Thymus (tissue), 11 donors: Measurements from ENCODE around the gene SFTPA2. TPM values are rescaled to one million over a fixed set of nuclear protein-coding genes. Genes with fewer than 3 reads are reported as not detected.
"Not testable (repeated sequence)": the region's sequence is repeated elsewhere in the genome, so short reads cannot be mapped to it uniquely, and the experiment has no call there.

Source experiments
- DNase-seq, 9 donors: peaks; one replicate each; pipeline ENCODE4 v3.0.0-alpha.2; 2013; ENCODE audit warnings: low spot score in 9 of 9, low read depth in 6 of 9, missing footprints in 1 of 9
- H3K27ac ChIP-seq, 2 donors: one replicate each; pipeline ENCODE4 v1.5.1; 2013; ENCODE audit warnings: control low read depth in 1 of 2, low read depth in 1 of 2, low read length in 1 of 2, mild to moderate bottlenecking in 1 of 2, moderate library complexity in 1 of 2
- H3K27me3 ChIP-seq, 2 donors: one replicate each; pipeline ENCODE4 v1.5.1; 2013; ENCODE audit warnings: low read length in 1 of 2; ENCODE audit not compliant: control insufficient read depth in 2 of 2, insufficient read depth in 1 of 2
- H3K36me3 ChIP-seq, 2 donors: one replicate each; pipeline ENCODE4 v1.5.1; 2013; ENCODE audit warnings: low read length in 1 of 2, mild to moderate bottlenecking in 1 of 2, moderate library complexity in 1 of 2; ENCODE audit not compliant: control insufficient read depth in 2 of 2, insufficient read depth in 2 of 2
- H3K4me1 ChIP-seq, 2 donors: one replicate each; pipeline ENCODE4 v1.5.1; 2013; ENCODE audit warnings: low read length in 2 of 2; ENCODE audit not compliant: control insufficient read depth in 2 of 2, insufficient read depth in 2 of 2
- H3K4me3 ChIP-seq, 2 donors: one replicate each; pipeline ENCODE4 v1.5.1; 2013; ENCODE audit warnings: low read length in 2 of 2, control low read depth in 1 of 2, mild to moderate bottlenecking in 1 of 2
- H3K9me3 ChIP-seq, 2 donors: one replicate each; pipeline ENCODE4 v1.5.1; 2013; ENCODE audit warnings: low read length in 1 of 2, mild to moderate bottlenecking in 1 of 2; ENCODE audit not compliant: control insufficient read depth in 2 of 2, insufficient read depth in 1 of 2
- WGBS: extraction: QIAGEN DNeasy Blood & Tissue Kit; methylation state at CpG from one replicate; pipeline ENCODE4 v1.1.7; 2013; 5-methylcytosine and 5-hydroxymethylcytosine counted together
- polyA plus RNA-seq: library from polyadenylated mRNA; stranded (reverse); fragments of 200-250 nt; gene quantifications from one replicate; pipeline ENCODE4 v1.2.3, GENCODE V29; 2013
- total RNA-seq: library from RNA; stranded (reverse); fragments of 120-200 nt; gene quantifications from one replicate; pipeline ENCODE4 v1.2.4, GENCODE V29; 2013
- donor health status: healthy.

SFTPA2 gene
- total and polyA plus RNA-seq, 2 donors: 2.3 to 14.6 TPM

DNA sequence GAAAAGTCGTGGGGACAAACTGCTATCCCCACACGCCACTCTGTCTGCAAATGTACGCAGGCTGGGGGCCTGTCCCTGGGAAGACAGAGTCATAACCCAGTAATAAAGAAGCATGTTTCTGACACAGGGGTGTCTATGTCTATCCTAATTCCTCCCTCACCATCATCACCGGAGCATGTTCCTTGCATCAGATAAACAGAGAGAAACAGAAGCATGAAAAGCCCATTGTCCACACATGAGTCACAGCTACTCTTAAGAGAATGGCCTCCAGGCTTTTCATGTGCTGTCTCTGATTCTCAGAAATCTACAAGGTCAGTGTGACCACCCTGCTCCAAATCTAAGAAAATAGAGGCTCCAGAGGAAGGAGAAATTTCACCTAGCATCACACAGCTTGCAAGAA, 52.0 kb downstream of the SFTPA2 start:
- H3K4me3 ChIP-seq, H3K4me1 ChIP-seq, H3K9me3 ChIP-seq, H3K27me3 ChIP-seq, DNase-seq, H3K36me3 ChIP-seq, H3K27ac ChIP-seq: not testable (repeated sequence)
- WGBS: 90% methylated on average over 3 of the region's 4 CpGs

GRCh38 chr10:79507440-79508167, 52.6 kb downstream of the SFTPA2 start:
- Histone ChIP-seq H3K36me3 (no peaks in the 10 kb centered on the region), H3K4me1 (no peaks in the 10 kb centered on the region), H3K4me3 (no peak overlapping the region), H3K27ac (no peak overlapping the region), H3K27me3 (peaks cover 0 to 2% of the 10 kb centered on the region in 2 donors), H3K9me3 (no peaks in the 10 kb centered on the region)
- DNase-seq: no peak
- 91% methylated on average over 9 of the region's 9 CpGs for WGBS

Other genes starting within 250 kb of the SFTPA2 start
- 13.6 TPM for gene PPIF, start 212.9 kb downstream of the SFTPA2 start, total RNA-seq
- gene PPIF, start 212.9 kb downstream of the SFTPA2 start, polyA plus RNA-seq: 34.9 TPM
- gene ZCCHC24, start 114.8 kb downstream of the SFTPA2 start, total RNA-seq: 1.2 TPM
- gene ZCCHC24, start 114.8 kb downstream of the SFTPA2 start, polyA plus RNA-seq: 5.4 TPM
- 0.28 TPM for gene EIF5AL1, start 47.9 kb downstream of the SFTPA2 start, total RNA-seq
- 0.39 TPM for gene EIF5AL1, start 47.9 kb downstream of the SFTPA2 start, polyA plus RNA-seq
- gene SFTPA1, start 50.5 kb upstream of the SFTPA2 start, total RNA-seq: 1.4 TPM
- 6.4 TPM for gene SFTPA1, start 50.5 kb upstream of the SFTPA2 start, polyA plus RNA-seq
- gene NUTM2B, start 142.8 kb upstream of the SFTPA2 start, total RNA-seq: 0.61 TPM
- 0.09 TPM for gene NUTM2B, start 142.8 kb upstream of the SFTPA2 start, polyA plus RNA-seq